A549 (cell line): ENCODE results near the gene ETV3.

Experiments
- CTCF ChIP-seq: fragments of >200 bp; sonication (Bioruptor Twin); formaldehyde crosslinking; IDR thresholded peaks from 3 replicates; pipeline ENCODE4 v1.5.1; 2016
- SMC3 ChIP-seq: fragments of >200 bp; sonication (Bioruptor Twin); formaldehyde crosslinking; IDR thresholded peaks from 3 replicates; pipeline ENCODE4 v1.6.1; 2018; ENCODE audit warnings: inconsistent platforms

- no peak for TF ChIP-seq CTCF
- TF ChIP-seq SMC3, result no peak
Observed at GRCh38 chr1:157087030-157087429, 51.2 kb downstream of the ETV3 start.
